ENCODE data around the gene SPATA6L. TPM values are rescaled to one million over a fixed set of nuclear protein-coding genes. Genes with fewer than 3 reads are reported as not detected.

The SPATA6L gene
- total RNA-seq, 2 experiments from 2014 or later = 9.4 to 10.8 TPM

DNA sequence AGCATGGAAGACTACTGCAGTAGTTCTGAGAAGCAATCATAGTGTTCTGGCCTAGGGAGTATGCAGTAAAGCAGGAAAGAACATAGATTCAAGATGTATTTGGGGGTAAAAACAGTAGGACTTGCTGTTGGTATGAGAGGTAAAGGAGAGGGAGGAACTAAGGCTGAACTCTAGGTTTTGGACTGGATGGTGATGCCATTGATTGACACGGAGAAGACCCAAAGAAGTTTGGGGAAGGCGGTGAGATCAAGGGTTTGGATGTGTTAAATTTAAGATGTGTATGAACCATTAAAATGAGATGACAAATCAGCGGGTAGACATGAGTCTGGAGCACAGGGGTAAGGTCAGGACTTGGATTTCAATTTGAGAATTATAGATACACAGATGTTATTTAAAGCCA lies 11.1 kb upstream of the SPATA6L start:
- ATAC-seq (ENCODE audit: poor library complexity) = no peak
- ChIA-PET POLR2A (interaction anchor here (1.0 to 1.9 kb wide), 4 partner anchors 9 to 63 kb away, joined by 4 to 13 read pairs (median 6); partner anchors contain the start of genes AK3 and SPATA6L), CTCF (no interaction called here)
- H3K9me3 Mint-ChIP-seq = no peaks in the 10 kb centered on the region
- TF ChIP-seq, protein P1, sequence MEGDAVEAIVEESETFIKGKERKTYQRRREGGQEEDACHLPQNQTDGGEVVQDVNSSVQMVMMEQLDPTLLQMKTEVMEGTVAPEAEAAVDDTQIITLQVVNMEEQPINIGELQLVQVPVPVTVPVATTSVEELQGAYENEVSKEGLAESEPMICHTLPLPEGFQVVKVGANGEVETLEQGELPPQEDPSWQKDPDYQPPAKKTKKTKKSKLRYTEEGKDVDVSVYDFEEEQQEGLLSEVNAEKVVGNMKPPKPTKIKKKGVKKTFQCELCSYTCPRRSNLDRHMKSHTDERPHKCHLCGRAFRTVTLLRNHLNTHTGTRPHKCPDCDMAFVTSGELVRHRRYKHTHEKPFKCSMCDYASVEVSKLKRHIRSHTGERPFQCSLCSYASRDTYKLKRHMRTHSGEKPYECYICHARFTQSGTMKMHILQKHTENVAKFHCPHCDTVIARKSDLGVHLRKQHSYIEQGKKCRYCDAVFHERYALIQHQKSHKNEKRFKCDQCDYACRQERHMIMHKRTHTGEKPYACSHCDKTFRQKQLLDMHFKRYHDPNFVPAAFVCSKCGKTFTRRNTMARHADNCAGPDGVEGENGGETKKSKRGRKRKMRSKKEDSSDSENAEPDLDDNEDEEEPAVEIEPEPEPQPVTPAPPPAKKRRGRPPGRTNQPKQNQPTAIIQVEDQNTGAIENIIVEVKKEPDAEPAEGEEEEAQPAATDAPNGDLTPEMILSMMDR (IDR thresholded peaks at IDR 0.05) = no peak
- no peak overlapping the region for H3K4me3 ChIP-seq (ENCODE audit: low read length)
- H3K9me3 ChIP-seq (ENCODE audit: control insufficient read depth in 1 of 2, insufficient read depth in 1 of 2, low read length in 2 of 2) = no peaks in the 10 kb centered on the region
- H3K27me3 Mint-ChIP-seq = no peaks in the 10 kb centered on the region
- H3K4me3 Mint-ChIP-seq = no peak overlapping the region
- H3K27ac Mint-ChIP-seq = no peak overlapping the region
- no peak for DNase-seq
- no peaks in the 10 kb centered on the region for H3K36me3 Mint-ChIP-seq (ENCODE audit: low read depth)
- peaks cover 17% of the 10 kb centered on the region for H3K4me1 ChIP-seq (ENCODE audit: insufficient read depth, low read length)
- H3K4me1 Mint-ChIP-seq (ENCODE audit: low read depth) = peaks cover 5% of the 10 kb centered on the region
- H3K27ac ChIP-seq (ENCODE audit: low read depth in 1 of 2, low read length in 2 of 2) = no peak overlapping the region
- H3K36me3 ChIP-seq (ENCODE audit: insufficient read depth, low read length) = no peaks in the 10 kb centered on the region
- intact Hi-C loops (cut with DNase I, micrococcal nuclease) = loop anchor here (5.0 to 10.0 kb wide), 6 partner anchors 115 to 1835 kb away; partner anchors contain the start of genes PLGRKT (in 1 of the 2), PUM3 (in 1 of the 2), RCL1 (in 1 of the 2) and RIC1 (in 1 of the 2)
- no peaks in the 10 kb centered on the region for H3K27me3 ChIP-seq (ENCODE audit: control insufficient read depth in 1 of 2, insufficient read depth in 2 of 2, low read length in 2 of 2)

DNA sequence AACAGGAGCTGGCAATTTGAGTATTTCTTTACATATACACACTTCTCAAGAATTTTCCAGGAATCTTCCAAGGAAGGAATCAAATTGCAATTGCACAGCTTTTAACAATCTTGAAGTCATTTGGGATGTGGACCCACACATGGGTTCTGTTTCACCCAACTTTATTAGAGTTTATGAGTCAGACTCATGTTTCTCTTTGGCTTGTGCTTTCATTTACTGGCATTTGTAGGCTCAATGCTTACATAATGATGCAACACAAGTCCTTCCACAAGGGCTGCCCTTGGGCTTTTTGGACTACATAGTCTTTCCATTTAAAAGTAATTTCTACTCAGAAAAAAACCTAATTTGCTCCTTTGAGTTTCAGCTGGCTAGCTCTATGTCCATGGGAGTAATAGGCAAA lies 8.5 kb upstream of the SPATA6L start:
- DNase-seq (no peak), ATAC-seq (ENCODE audit: poor library complexity) (no peak)
- H3K36me3 ChIP-seq (ENCODE audit: insufficient read depth, low read length) = no peaks in the 10 kb centered on the region
- POLR2A ChIA-PET = interaction anchor here (0.9 kb wide), 1 partner anchor 119 kb away, joined by 3 read pairs; no protein-coding TSS in a partner anchor
- H3K4me1 Mint-ChIP-seq (ENCODE audit: low read depth) = peaks cover 14% of the 10 kb centered on the region
- H3K9me3 Mint-ChIP-seq = no peaks in the 10 kb centered on the region
- no peak overlapping the region for H3K27ac ChIP-seq (ENCODE audit: low read depth in 1 of 2, low read length in 2 of 2)
- H3K9me3 ChIP-seq (ENCODE audit: control insufficient read depth in 1 of 2, insufficient read depth in 1 of 2, low read length in 2 of 2) = no peaks in the 10 kb centered on the region
- H3K27me3 ChIP-seq (ENCODE audit: control insufficient read depth in 1 of 2, insufficient read depth in 2 of 2, low read length in 2 of 2) = no peaks in the 10 kb centered on the region
- TF ChIP-seq, protein P1 (IDR thresholded peaks at IDR 0.05) = no peak
- no peaks in the 10 kb centered on the region for H3K36me3 Mint-ChIP-seq (ENCODE audit: low read depth)
- CTCF ChIA-PET = interaction anchor here (2.4 kb wide), 1 partner anchor 8 kb away, joined by 6 read pairs; the partner anchor contains the start of gene SPATA6L
- no peaks in the 10 kb centered on the region for H3K27me3 Mint-ChIP-seq
- H3K4me1 ChIP-seq (ENCODE audit: insufficient read depth, low read length) = peaks cover 10% of the 10 kb centered on the region
- intact Hi-C loops (cut with DNase I, micrococcal nuclease) = loop anchor here (5.0 to 10.0 kb wide), 6 partner anchors 118 to 1832 kb away; partner anchors contain the start of genes PLGRKT (in 1 of the 2), PUM3 (in 1 of the 2), RCL1 (in 1 of the 2) and RIC1 (in 1 of the 2)
- no peak overlapping the region for H3K4me3 Mint-ChIP-seq
- H3K27ac Mint-ChIP-seq = no peak overlapping the region
- H3K4me3 ChIP-seq (ENCODE audit: low read length) = no peak overlapping the region

DNA sequence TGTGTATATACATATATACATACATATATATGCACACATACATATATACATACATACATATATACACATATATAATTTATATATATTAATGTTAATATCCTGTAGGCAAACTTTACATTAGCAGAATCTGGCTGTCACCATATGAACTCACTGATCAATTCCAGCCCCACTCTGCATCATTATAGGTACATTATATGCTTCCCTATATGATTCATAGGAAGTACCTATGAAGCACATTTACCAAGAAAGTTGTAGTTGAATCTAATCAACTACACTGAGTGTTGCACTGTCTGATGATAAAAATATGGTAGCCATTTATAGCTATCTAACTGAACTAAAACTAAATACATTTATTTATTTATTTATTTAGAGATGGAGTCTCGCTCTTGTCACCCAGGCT lies 5.5 kb upstream of the SPATA6L start:
- H3K27me3 Mint-ChIP-seq = no peaks in the 10 kb centered on the region
- H3K4me3 ChIP-seq (ENCODE audit: low read length) = no peak overlapping the region
- DNase-seq = no peak
- POLR2A ChIA-PET = interaction anchor here (1.7 to 2.2 kb wide), 2 partner anchors 8 to 71 kb away, joined by 5 to 14 read pairs; partner anchors contain the start of gene CDC37L1
- no peak for ATAC-seq (ENCODE audit: poor library complexity)
- H3K4me1 Mint-ChIP-seq (ENCODE audit: low read depth) = peaks cover 35% of the 10 kb centered on the region
- H3K9me3 Mint-ChIP-seq = no peaks in the 10 kb centered on the region
- no peak overlapping the region for H3K27ac Mint-ChIP-seq
- H3K27ac ChIP-seq (ENCODE audit: low read depth in 1 of 2, low read length in 2 of 2) = no peak overlapping the region
- no peak overlapping the region for H3K4me3 Mint-ChIP-seq
- H3K9me3 ChIP-seq (ENCODE audit: control insufficient read depth in 1 of 2, insufficient read depth in 1 of 2, low read length in 2 of 2) = no peaks in the 10 kb centered on the region
- H3K4me1 ChIP-seq (ENCODE audit: insufficient read depth, low read length) = peaks cover 20% of the 10 kb centered on the region
- H3K27me3 ChIP-seq (ENCODE audit: control insufficient read depth in 1 of 2, insufficient read depth in 2 of 2, low read length in 2 of 2) = no peaks in the 10 kb centered on the region
- intact Hi-C loops (cut with DNase I, micrococcal nuclease) = loop anchor here in 1 of 2 experiments (10.0 kb wide), 1 partner anchor 953 kb away; the partner anchor contains the start of gene RIC1
- TF ChIP-seq, protein P1 (IDR thresholded peaks at IDR 0.05) = no peak
- no peaks in the 10 kb centered on the region for H3K36me3 Mint-ChIP-seq (ENCODE audit: low read depth)
- no peaks in the 10 kb centered on the region for H3K36me3 ChIP-seq (ENCODE audit: insufficient read depth, low read length)
- CTCF ChIA-PET = no interaction called here
